SH-SY5Y (cell line): ENCODE results near the gene CHN1.

Source experiments
- GATA2 ChIP-seq: IDR thresholded peaks from 2 replicates; pipeline ENCODE4 v1.6.1; 2011; ENCODE audit warnings: mild to moderate bottlenecking, low read depth, low read length
- GATA3 ChIP-seq: IDR thresholded peaks from 2 replicates; pipeline ENCODE4 v1.6.1; 2011; ENCODE audit warnings: low read depth, mild to moderate bottlenecking, low read length, moderate library complexity

DNA sequence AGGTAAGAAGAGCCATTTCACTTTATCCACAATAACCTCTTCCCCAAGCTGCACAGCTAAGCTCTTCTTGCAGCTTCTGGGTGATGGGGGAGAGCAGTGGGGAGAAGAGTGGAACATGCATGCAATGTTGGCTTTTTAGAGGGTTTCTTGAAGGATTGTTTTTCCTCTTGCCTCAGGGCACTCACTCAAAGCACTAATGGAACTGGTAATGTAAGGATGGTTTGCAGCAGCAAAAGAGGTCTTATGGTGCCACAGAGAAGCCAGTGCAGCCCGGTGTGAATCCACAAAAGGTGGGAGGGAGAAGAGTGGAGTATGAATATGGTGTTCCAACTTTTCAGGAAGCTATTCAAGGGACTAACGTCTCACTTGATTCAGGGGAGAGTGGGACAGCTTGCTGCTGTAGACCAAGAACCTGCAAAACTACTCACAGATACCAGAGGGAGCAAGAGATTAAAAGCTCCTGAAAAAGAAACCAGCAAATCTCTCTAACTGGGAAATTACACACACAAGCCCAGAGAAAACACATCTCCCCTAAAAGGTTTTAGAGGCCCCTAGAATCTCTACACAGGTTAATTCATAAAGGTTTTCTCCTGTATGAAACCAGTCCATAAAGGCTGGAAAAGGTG is 116.4 kb downstream of the CHN1 start:
- TF ChIP-seq GATA2, result no peak
- no peak for TF ChIP-seq GATA3
